HepG2 (cell line): ENCODE results near the gene PAQR7. TPM values are rescaled to one million over a fixed set of nuclear protein-coding genes. Genes with fewer than 3 reads are reported as not detected.

Experiments used
- ATAC-seq: fragments of 200-7000 bp; cut with Tn5 transposase; 3 replicates; pipeline ENCODE4 v1.9.1; 2020; ENCODE audit warnings: mild to moderate bottlenecking, moderate library complexity
- BruUV-seq: library from RNA; stranded (reverse); fragments of 400-500 nt; replicated peaks from 2 replicates; lab custom pipeline; 2021; lab: Mats Ljungman, UMichigan
- CTCF ChIA-PET: fragments of 300-600 bp; formaldehyde crosslinking; extraction: SDS; loops from one replicate; lab custom pipeline; 2021; ENCODE audit warnings: low total read pairs, inconsistent platforms, low intra/inter-chr PET ratio; lab: Yijun Ruan, JAX
- POLR2A ChIA-PET: fragments of 350-600 bp; sonication (Branson Sonifier 250); formaldehyde crosslinking; loops from one replicate; lab custom pipeline; 2020; ENCODE audit warnings: antibody characterized with exemption, inconsistent platforms; lab: Yijun Ruan, JAX
- DNase-seq: peaks from one replicate; pipeline ENCODE4 v3.0.0-alpha.2; 2015; ENCODE audit warnings: low spot score
- FAIRE-seq: peaks from 3 replicates; lab custom pipeline; 2011; peaks lifted over from hg19 to GRCh38; lab: Jason Lieb, UNC
- H2AFZ ChIP-seq: one replicate; pipeline ENCODE4 v1.6.1; 2011; ENCODE audit warnings: low read length, inconsistent platforms
- H3K27ac ChIP-seq: fragments of 300-600 bp; 3 replicates; pipeline ENCODE4 v1.8.0; 2011; ENCODE audit warnings: mixed run types, mild to moderate bottlenecking, mixed read lengths, low read length, inconsistent platforms; ENCODE audit not compliant: insufficient read depth; ENCODE audit errors: extremely low read length
- H3K27me3 ChIP-seq, 2 experiments: fragments of 200-600 bp in 1 of 2; 2 replicates in 1 of 2; 3 replicates in 1 of 2; pipeline versions ENCODE4 v1.6.0 to v1.8.0; 2011; ENCODE audit warnings: low read length in 2 of 2, mild to moderate bottlenecking in 2 of 2, moderate library complexity in 2 of 2, inconsistent platforms in 1 of 2; ENCODE audit not compliant: insufficient read depth in 2 of 2, control insufficient read depth in 1 of 2
- H3K36me3 ChIP-seq, 2 experiments: fragments of 200-600 bp in 1 of 2; replicated peaks in 1 of 2; 2 replicates in 1 of 2; 3 replicates in 1 of 2; pipeline versions ENCODE4 v1.5.1 to v1.8.0; 2011; ENCODE audit warnings: low read length in 2 of 2, inconsistent platforms in 1 of 2; ENCODE audit not compliant: insufficient read depth in 2 of 2, control insufficient read depth in 1 of 2
- H3K4me1 ChIP-seq: 2 replicates; pipeline ENCODE4 v1.5.1; 2012; ENCODE audit warnings: low read length, inconsistent platforms; ENCODE audit not compliant: insufficient read depth
- H3K4me2 ChIP-seq: 2 replicates; pipeline ENCODE4 v1.6.0; 2011; ENCODE audit warnings: low read depth, low read length, inconsistent platforms
- H3K4me3 ChIP-seq, 3 experiments: fragments of 200-600 bp in 1 of 3; sonication (generic), shearing (Covaris generic) in 1 of 3; replicated peaks in 1 of 3; 2 replicates each; pipeline ENCODE4 v1.5.1; 2011 to 2016; ENCODE audit warnings: low read length in 3 of 3, inconsistent platforms in 2 of 3, low read depth in 2 of 3, mild to moderate bottlenecking in 2 of 3, control low read depth in 1 of 3, mixed read lengths in 1 of 3; ENCODE audit not compliant: insufficient read depth in 1 of 3
- H3K79me2 ChIP-seq: one replicate; pipeline ENCODE4 v1.6.1; 2011; ENCODE audit warnings: low read length, inconsistent platforms; ENCODE audit not compliant: insufficient read depth
- H3K9ac ChIP-seq: 2 replicates; pipeline ENCODE4 v1.6.0; 2011; ENCODE audit warnings: mild to moderate bottlenecking, low read depth, low read length, inconsistent platforms; ENCODE audit not compliant: insufficient read depth
- H3K9me3 ChIP-seq: 2 replicates; pipeline ENCODE4 v1.5.1; 2012; ENCODE audit warnings: mild to moderate bottlenecking, low read length
- H4K20me1 ChIP-seq: 2 replicates; pipeline ENCODE4 v1.6.0; 2011; ENCODE audit warnings: inconsistent platforms, mild to moderate bottlenecking, low read length, moderate library complexity; ENCODE audit not compliant: insufficient read depth
- ADNP ChIP-seq: sonication (generic); formaldehyde crosslinking; IDR thresholded peaks from 2 replicates; pipeline ENCODE4 v1.4.0; 2020; ENCODE audit warnings: missing genetic modification reagents
- CHD2 ChIP-seq: IDR thresholded peaks from 2 replicates; pipeline ENCODE4 v1.6.1; 2011; ENCODE audit warnings: low read depth, low read length, improper control_type of control experiment
- KLF11 ChIP-seq: IDR thresholded peaks from 2 replicates; pipeline ENCODE4 v1.6.1; 2016; ENCODE audit warnings: missing compliant biosample characterization
- NR2F6 ChIP-seq, 2 experiments: IDR thresholded peaks; 2 replicates each; pipeline ENCODE4 v1.6.1; 2016; ENCODE audit warnings: antibody characterized with exemption in 1 of 2, mild to moderate bottlenecking in 1 of 2
- SSRP1 ChIP-seq: IDR thresholded peaks from 2 replicates; pipeline ENCODE4 v1.6.1; 2016; ENCODE audit warnings: control low read depth
- ZNF75D ChIP-seq: sonication (generic); formaldehyde crosslinking; IDR thresholded peaks from 2 replicates; pipeline ENCODE4 v1.8.1; 2023; ENCODE audit warnings: missing genetic modification reagents, mild to moderate bottlenecking, borderline replicate concordance
- WGBS: methylation state at CpG from one replicate; pipeline ENCODE4 v1.1.6; 2017; ENCODE audit warnings: low lambda C conversion rate; 5-methylcytosine and 5-hydroxymethylcytosine counted together
- in situ Hi-C: cut with HindIII; loops from 2 replicates; pipeline ENCODE4 v1.10.0; 2017; ENCODE audit warnings: low pct_unique_long_range_greater_than_20kb; ENCODE audit not compliant: extremely low pct_ligation_motif_present
- intact Hi-C: fragments of 100-400 bp; cut with micrococcal nuclease; formaldehyde crosslinking; loops from one replicate; pipeline ENCODE4 v1.10.0; 2022; ENCODE audit not compliant: unreplicated experiment
- polyA plus RNA-seq, 8 experiments: library from polyadenylated mRNA; depleted of rRNA in 3 of 8; stranded (reverse) in 7 of 8; unstranded in 1 of 8; fragments of >200 nt; fragmentation: Illumina TruSeq in 4 of 8; extraction: Trizol in 4 of 8; gene quantifications; 2 replicates each; pipeline versions ENCODE4 v1.2.1 to v1.2.3, GENCODE V29; 2011 to 2016; ENCODE audit warnings: low read depth in 4 of 8, missing spikeins in 1 of 8, mixed read lengths in 1 of 8; ENCODE audit not compliant: insufficient read depth in 1 of 8
- total RNA-seq, 5 experiments: library from RNA; depleted of rRNA; stranded (reverse); fragments of >200 nt; fragmentation: Illumina TruSeq; extraction: Trizol; gene quantifications; 2 replicates each; pipeline ENCODE4 v1.2.3, GENCODE V29; 2016; ENCODE audit warnings: low read depth in 1 of 5
- TF ChIP-seq, protein P1 (sequence below): sonication (generic); IDR thresholded peaks from 2 replicates; pipeline ENCODE4 v1.6.1; 2016; ENCODE audit warnings: low read depth, borderline replicate concordance
- TF ChIP-seq, protein P2 (sequence below): sonication (generic); formaldehyde crosslinking; IDR thresholded peaks from 2 replicates; pipeline ENCODE4 v1.4.0; 2020; ENCODE audit warnings: missing genetic modification reagents

Gene PAQR7
- total and polyA plus RNA-seq, 2 of the 13 experiments (the other 11 are each of a cell fraction or from before 2014, with no cell fraction given): 13.2 to 16.6 TPM

DNA sequence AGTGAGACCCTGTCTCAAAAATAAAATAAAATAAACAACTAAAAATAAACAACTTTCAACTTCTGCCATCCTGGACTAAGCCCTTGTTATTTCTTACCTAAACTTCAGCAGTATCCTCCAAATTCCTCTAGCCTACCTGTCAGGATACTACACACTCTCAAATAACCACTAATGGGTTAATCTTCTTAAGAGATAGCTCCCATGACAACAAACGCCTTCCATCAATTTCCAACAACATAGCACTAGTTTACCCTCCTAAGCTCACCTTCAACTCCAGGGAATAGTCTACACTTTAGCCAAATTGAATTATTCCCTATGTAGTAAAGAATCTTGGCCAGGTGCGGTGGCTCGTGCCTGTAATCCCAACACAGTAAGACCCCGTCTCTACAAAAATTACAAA, 27.6 kb downstream of the PAQR7 start:
- no peaks in the 10 kb centered on the region for H3K36me3 ChIP-seq
- peaks cover 50% of the 10 kb centered on the region for H3K79me2 ChIP-seq
- no peaks in the 10 kb centered on the region for H3K4me1 ChIP-seq
- no peak for DNase-seq
- no peak for TF ChIP-seq CHD2
- no peak for TF ChIP-seq NR2F6 (IDR thresholded peaks at IDR 0.05)
- TF ChIP-seq NR2F6 (CRISPR knock-in tag; IDR thresholded peaks at IDR 0.05): no peak
- TF ChIP-seq ADNP (CRISPR knock-in tag): no peak
- TF ChIP-seq ZNF75D (CRISPR knock-in tag): no peak
- TF ChIP-seq, protein P1, sequence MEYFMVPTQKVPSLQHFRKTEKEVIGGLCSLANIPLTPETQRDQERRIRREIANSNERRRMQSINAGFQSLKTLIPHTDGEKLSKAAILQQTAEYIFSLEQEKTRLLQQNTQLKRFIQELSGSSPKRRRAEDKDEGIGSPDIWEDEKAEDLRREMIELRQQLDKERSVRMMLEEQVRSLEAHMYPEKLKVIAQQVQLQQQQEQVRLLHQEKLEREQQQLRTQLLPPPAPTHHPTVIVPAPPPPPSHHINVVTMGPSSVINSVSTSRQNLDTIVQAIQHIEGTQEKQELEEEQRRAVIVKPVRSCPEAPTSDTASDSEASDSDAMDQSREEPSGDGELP: no peak
- TF ChIP-seq KLF11 (CRISPR knock-in tag): no peak
- no peak for TF ChIP-seq SSRP1 (CRISPR knock-in tag)
- TF ChIP-seq, protein P2, sequence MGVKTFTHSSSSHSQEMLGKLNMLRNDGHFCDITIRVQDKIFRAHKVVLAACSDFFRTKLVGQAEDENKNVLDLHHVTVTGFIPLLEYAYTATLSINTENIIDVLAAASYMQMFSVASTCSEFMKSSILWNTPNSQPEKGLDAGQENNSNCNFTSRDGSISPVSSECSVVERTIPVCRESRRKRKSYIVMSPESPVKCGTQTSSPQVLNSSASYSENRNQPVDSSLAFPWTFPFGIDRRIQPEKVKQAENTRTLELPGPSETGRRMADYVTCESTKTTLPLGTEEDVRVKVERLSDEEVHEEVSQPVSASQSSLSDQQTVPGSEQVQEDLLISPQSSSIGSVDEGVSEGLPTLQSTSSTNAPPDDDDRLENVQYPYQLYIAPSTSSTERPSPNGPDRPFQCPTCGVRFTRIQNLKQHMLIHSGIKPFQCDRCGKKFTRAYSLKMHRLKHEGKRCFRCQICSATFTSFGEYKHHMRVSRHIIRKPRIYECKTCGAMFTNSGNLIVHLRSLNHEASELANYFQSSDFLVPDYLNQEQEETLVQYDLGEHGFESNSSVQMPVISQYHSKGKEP (CRISPR knock-in tag): no peak
- no peak for ATAC-seq
- no peak for FAIRE-seq
- intact Hi-C loops (no loop called here), in situ Hi-C loops (no loop called here)
- H3K4me2 ChIP-seq: no peak overlapping the region
- WGBS: 87% methylated on average over 4 of the region's 4 CpGs
- no peak overlapping the region for H3K9ac ChIP-seq
- no peak overlapping the region for H2AFZ ChIP-seq
- ChIA-PET CTCF (no interaction called here), POLR2A (no interaction called here)
- no TSS peak for BruUV-seq
- no peaks in the 10 kb centered on the region for H3K27me3 ChIP-seq
- H3K27ac ChIP-seq: no peak overlapping the region
- no peaks in the 10 kb centered on the region for H3K9me3 ChIP-seq
- H3K4me3 ChIP-seq: no peak overlapping the region
- no peaks in the 10 kb centered on the region for H4K20me1 ChIP-seq
